ENCODE measurements around the gene NAT10. TPM values are rescaled to one million over a fixed set of nuclear protein-coding genes. Genes with fewer than 3 reads are reported as not detected.
A peak's percentile ranks its signal among the peaks of the same experiment; 100 is the strongest.
"Not testable (repeated sequence)": the region's sequence is repeated elsewhere in the genome, so short reads cannot be mapped to it uniquely, and the experiment has no call there.

Gene NAT10
- total RNA-seq, 1 donor from 2014 or later, result 34.4 TPM

- Mint-ChIP-seq H3K27ac (ENCODE audit: unreplicated experiment) (no peak overlapping the region), H3K27me3 (ENCODE audit: unreplicated experiment) (no peaks in the 10 kb centered on the region), H3K36me3 (ENCODE audit: low read depth, unreplicated experiment) (peaks cover 39% of the 10 kb centered on the region), H3K9me3 (ENCODE audit: unreplicated experiment) (no peaks in the 10 kb centered on the region), H3K4me3 (ENCODE audit: unreplicated experiment) (no peak overlapping the region), H3K4me1 (ENCODE audit: unreplicated experiment) (no peaks in the 10 kb centered on the region)
- no peak for TF ChIP-seq CTCF (IDR thresholded peaks at IDR 0.05; ENCODE audit: unreplicated experiment)
- no peak for DNase-seq (ENCODE audit: low spot score)
Observed at GRCh38 chr11:34086554-34087283, 18.7 kb upstream of the NAT10 start.

- Mint-ChIP-seq H3K36me3 (ENCODE audit: low read depth, unreplicated experiment) (peaks cover 25% of the 10 kb centered on the region), H3K27me3 (ENCODE audit: unreplicated experiment) (no peaks in the 10 kb centered on the region)
Observed at GRCh38 chr11:34091825-34092224, 13.6 kb upstream of the NAT10 start.

GRCh38 chr11:34094900-34095299 is 10.5 kb upstream of the NAT10 start:
- peaks cover 26% of the 10 kb centered on the region for H3K36me3 Mint-ChIP-seq (ENCODE audit: low read depth, unreplicated experiment)
- not testable (repeated sequence) for H3K4me1 Mint-ChIP-seq (ENCODE audit: unreplicated experiment); H3K4me3 Mint-ChIP-seq (ENCODE audit: unreplicated experiment); H3K9me3 Mint-ChIP-seq (ENCODE audit: unreplicated experiment); H3K27me3 Mint-ChIP-seq (ENCODE audit: unreplicated experiment); H3K27ac Mint-ChIP-seq (ENCODE audit: unreplicated experiment); DNase-seq (ENCODE audit: low spot score)

More at GRCh38 chr11:34091825-34092224, 13.6 kb upstream of the NAT10 start:
- no peak for TF ChIP-seq CTCF (IDR thresholded peaks at IDR 0.05; ENCODE audit: unreplicated experiment)
- Mint-ChIP-seq H3K4me3 (ENCODE audit: unreplicated experiment) (peak overlapping the region; percentile 23), H3K9me3 (ENCODE audit: unreplicated experiment) (no peaks in the 10 kb centered on the region), H3K4me1 (ENCODE audit: unreplicated experiment) (no peaks in the 10 kb centered on the region), H3K27ac (ENCODE audit: unreplicated experiment) (no peak overlapping the region)
- DNase-seq (ENCODE audit: low spot score), result no peak

- Mint-ChIP-seq H3K4me3 (ENCODE audit: unreplicated experiment) (no peak overlapping the region), H3K4me1 (ENCODE audit: unreplicated experiment) (peaks cover 6% of the 10 kb centered on the region), H3K27me3 (ENCODE audit: unreplicated experiment) (no peaks in the 10 kb centered on the region), H3K36me3 (ENCODE audit: low read depth, unreplicated experiment) (peaks cover 19% of the 10 kb centered on the region), H3K9me3 (ENCODE audit: unreplicated experiment) (no peaks in the 10 kb centered on the region), H3K27ac (ENCODE audit: unreplicated experiment) (no peak overlapping the region)
- no peak for TF ChIP-seq CTCF (IDR thresholded peaks at IDR 0.05; ENCODE audit: unreplicated experiment)
- DNase-seq (ENCODE audit: low spot score), result no peak
Observed at GRCh38 chr11:34098813-34099212, 6.6 kb upstream of the NAT10 start.

- TF ChIP-seq CTCF (IDR thresholded peaks at IDR 0.05; ENCODE audit: unreplicated experiment), result no peak
- no peak for DNase-seq (ENCODE audit: low spot score)
- Mint-ChIP-seq H3K36me3 (ENCODE audit: low read depth, unreplicated experiment) (peaks cover 19% of the 10 kb centered on the region), H3K4me3 (ENCODE audit: unreplicated experiment) (peak overlapping the region; percentile 94), H3K9me3 (ENCODE audit: unreplicated experiment) (no peaks in the 10 kb centered on the region), H3K4me1 (ENCODE audit: unreplicated experiment) (peaks cover 30% of the 10 kb centered on the region), H3K27ac (ENCODE audit: unreplicated experiment) (peak overlapping the region; percentile 90), H3K27me3 (ENCODE audit: unreplicated experiment) (peaks cover 7% of the 10 kb centered on the region)
Observed at GRCh38 chr11:34104680-34105078, 750 bp upstream of the NAT10 start.
